T-cell (primary cell): ENCODE data around the gene DAP. TPM values are rescaled to one million over a fixed set of nuclear protein-coding genes. Genes with fewer than 3 reads are reported as not detected.

Source experiments
- ATAC-seq, 4 experiments: fragments of 200-7000 bp in 3 of 4; fragments of 150-1000 bp in 1 of 4; cut with Tn5 transposase; replicated peaks in 1 of 4; 1 replicate in 3 of 4; 2 replicates in 1 of 4; pipeline ENCODE4 v1.10.0; 2021; ENCODE audit warnings: moderate library complexity in 3 of 4, mild to moderate bottlenecking in 2 of 4, moderate number of reproducible peaks in 1 of 4
- CTCF ChIA-PET, 2 donors: fragments of 300-600 bp; sonication (Branson Sonifier 250); formaldehyde crosslinking; loops; one replicate each; lab custom pipeline; 2022; ENCODE audit warnings: antibody characterized with exemption in 2 of 2; lab: Charles Lee
- POLR2A ChIA-PET, 2 donors: fragments of 300-600 bp; sonication (Branson Sonifier 250); formaldehyde crosslinking; loops; one replicate each; lab custom pipeline; 2022; ENCODE audit warnings: antibody characterized with exemption in 2 of 2; lab: Charles Lee
- DNase-seq, 35 experiments: peaks; one replicate each; pipeline versions ENCODE4 v3.0.0 to v3.0.0-alpha.2; 2013 to 2023
- H3K27ac ChIP-seq: one replicate; pipeline ENCODE4 v1.5.1; 2013; ENCODE audit warnings: low read length
- H3K27me3 ChIP-seq, 2 experiments: replicated peaks in 1 of 2; 1 replicate in 1 of 2; 2 replicates in 1 of 2; pipeline versions ENCODE4 v1.6.1 to v1.7.0; 2013; ENCODE audit warnings: low read length in 1 of 2, mixed read lengths in 1 of 2; ENCODE audit not compliant: control insufficient read depth in 2 of 2, insufficient read depth in 2 of 2; ENCODE audit errors: extremely low read depth in 1 of 2
- H3K36me3 ChIP-seq, 2 donors: 1 replicate in 1 of 2; 2 replicates in 1 of 2; pipeline versions ENCODE4 v1.6.1 to v1.7.0; 2013; ENCODE audit warnings: low read length in 1 of 2; ENCODE audit not compliant: control insufficient read depth in 2 of 2, insufficient read depth in 1 of 2; ENCODE audit errors: extremely low read depth in 1 of 2
- H3K4me1 ChIP-seq, 2 experiments: 1 replicate in 1 of 2; 2 replicates in 1 of 2; pipeline versions ENCODE4 v1.6.1 to v1.7.0; 2013; ENCODE audit warnings: low read length in 2 of 2, mixed read lengths in 1 of 2; ENCODE audit not compliant: insufficient read depth in 2 of 2, control insufficient read depth in 1 of 2; ENCODE audit errors: extremely low read depth in 1 of 2
- H3K4me3 ChIP-seq, 2 donors: 1 replicate in 1 of 2; 2 replicates in 1 of 2; pipeline versions ENCODE4 v1.5.1 to v1.7.0; 2013; ENCODE audit warnings: mild to moderate bottlenecking in 2 of 2, low read length in 1 of 2, moderate library complexity in 1 of 2; ENCODE audit not compliant: control insufficient read depth in 1 of 2; ENCODE audit errors: extremely low read depth in 1 of 2
- H3K9me3 ChIP-seq: 2 replicates; pipeline ENCODE4 v1.7.0; 2013
- H3K27ac Mint-ChIP-seq, 2 donors: one replicate each; pipeline ENCODE4 v1.8.0; 2020 to 2021; ENCODE audit warnings: mild to moderate bottlenecking in 2 of 2, mixed read lengths in 2 of 2
- H3K27me3 Mint-ChIP-seq, 2 donors: one replicate each; pipeline ENCODE4 v1.8.0; 2021 to 2022; ENCODE audit warnings: mixed read lengths in 2 of 2
- H3K36me3 Mint-ChIP-seq: one replicate; pipeline ENCODE4 v1.8.0; 2021; ENCODE audit warnings: mixed read lengths
- H3K4me1 Mint-ChIP-seq, 3 donors: one replicate each; pipeline ENCODE4 v1.8.0; 2020 to 2022; ENCODE audit warnings: mixed read lengths in 3 of 3, mild to moderate bottlenecking in 1 of 3
- H3K4me3 Mint-ChIP-seq, 3 donors: one replicate each; pipeline ENCODE4 v1.8.0; 2020 to 2022; ENCODE audit warnings: mild to moderate bottlenecking in 3 of 3, mixed read lengths in 3 of 3, moderate library complexity in 3 of 3
- H3K9me3 Mint-ChIP-seq, 3 donors: one replicate each; pipeline ENCODE4 v1.8.0; 2020 to 2022; ENCODE audit warnings: mixed read lengths in 3 of 3
- WGBS: methylation state at CpG from one replicate; pipeline ENCODE4 v1.1.5; 2013; ENCODE audit warnings: missing lambda C conversion rate; ENCODE audit not compliant: insufficient coverage; 5-methylcytosine and 5-hydroxymethylcytosine counted together
- total RNA-seq, 35 experiments: library from RNA in 6 of 35; stranded (reverse) in 6 of 35; fragments of 120-200 nt in 1 of 35; gene quantifications; one replicate each; pipeline versions ENCODE4 v1.2.1 to v1.2.4 and lab custom pipeline; 2013 to 2026

DAP gene
- total RNA-seq, 5 donors from 2014 or later (not counting 1 experiment from before 2014, with no cell fraction given): 34.1 to 43.7 (median 36.3) TPM

- no peaks in the 10 kb centered on the region for H3K27me3 Mint-ChIP-seq
- ATAC-seq (no peak), DNase-seq (no peak)
- Histone ChIP-seq H3K27me3 (no peaks in the 10 kb centered on the region), H3K4me1 (peaks cover 0 to 10% of the 10 kb centered on the region in 2 experiments), H3K4me3 (no peak overlapping the region), H3K36me3 (peaks cover 13 to 42% of the 10 kb centered on the region in 2 donors), H3K9me3 (no peaks in the 10 kb centered on the region), H3K27ac (no peak overlapping the region)
- POLR2A ChIA-PET: no interaction called here
- WGBS: over 99% methylated on average over 11 of the region's 15 CpGs
- H3K27ac Mint-ChIP-seq: no peak overlapping the region
- no peaks in the 10 kb centered on the region for H3K4me1 Mint-ChIP-seq
- CTCF ChIA-PET: no interaction called here
- H3K4me3 Mint-ChIP-seq: no peak overlapping the region
- H3K36me3 Mint-ChIP-seq: peaks cover 56% of the 10 kb centered on the region
- peaks cover 13 to 16% (median 14%) of the 10 kb centered on the region in 3 donors for H3K9me3 Mint-ChIP-seq
These were observed 81.6 kb downstream of the DAP start for GRCh38 chr5:10679336-10679988.

DNA sequence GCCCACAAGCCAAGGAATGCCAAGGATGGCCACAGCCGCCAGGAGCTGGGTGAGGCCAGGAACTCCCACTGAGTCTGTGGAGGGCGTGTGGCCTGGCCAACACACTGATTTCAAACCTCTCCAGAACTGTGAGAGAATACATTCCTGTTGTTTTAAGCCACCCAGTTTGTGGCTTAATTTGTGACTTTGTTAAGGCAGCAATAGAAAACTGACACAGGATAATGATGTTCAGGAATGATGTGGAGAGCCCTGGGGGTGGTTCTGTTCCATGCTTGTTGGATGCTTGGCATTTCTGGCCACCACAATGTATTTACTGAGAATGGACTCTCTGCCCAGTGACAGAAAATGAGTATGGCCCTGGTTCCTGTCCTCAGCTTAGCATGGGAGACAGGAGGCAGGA is 82.8 kb downstream of the DAP start:
- H3K4me3 Mint-ChIP-seq: no peak overlapping the region
- WGBS: no CpG with 5 or more reads among the region's 2 CpGs
- Histone ChIP-seq H3K36me3 (peaks cover 10 to 39% of the 10 kb centered on the region in 2 donors), H3K4me3 (no peak overlapping the region), H3K4me1 (peaks cover 0 to 10% of the 10 kb centered on the region in 2 experiments), H3K27me3 (no peaks in the 10 kb centered on the region), H3K9me3 (no peaks in the 10 kb centered on the region), H3K27ac (no peak overlapping the region)
- no peaks in the 10 kb centered on the region for H3K27me3 Mint-ChIP-seq
- ChIA-PET CTCF (no interaction called here), POLR2A (no interaction called here)
- DNase-seq (no peak), ATAC-seq (no peak)
- H3K27ac Mint-ChIP-seq: no peak overlapping the region
- peaks cover 13 to 16% (median 14%) of the 10 kb centered on the region in 3 donors for H3K9me3 Mint-ChIP-seq
- H3K4me1 Mint-ChIP-seq: no peaks in the 10 kb centered on the region
- H3K36me3 Mint-ChIP-seq: peaks cover 53% of the 10 kb centered on the region

DNA sequence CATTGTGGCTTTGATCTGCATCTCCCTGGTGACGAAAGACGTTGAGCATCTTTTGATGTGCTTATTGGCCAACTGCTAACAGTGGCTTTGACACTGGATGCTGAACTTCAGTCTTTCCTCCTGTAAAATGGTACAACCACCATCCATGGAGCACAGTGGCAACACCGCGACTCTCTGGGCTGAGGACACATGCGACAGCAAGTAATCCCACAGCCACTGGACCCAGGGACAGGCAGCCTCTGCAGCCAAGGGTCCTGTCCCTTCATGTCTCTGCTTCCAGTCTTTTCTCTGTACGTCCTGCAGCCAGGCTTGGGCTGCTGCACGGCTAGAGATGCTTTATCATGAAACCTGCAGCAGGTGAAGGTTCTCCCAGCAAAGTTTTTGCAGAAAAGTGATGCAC is 83.5 kb downstream of the DAP start:
- 100% methylated on average over 5 of the region's 7 CpGs for whole genome bisulfite sequencing
- Mint-ChIP-seq H3K4me1 (no peaks in the 10 kb centered on the region), H3K36me3 (peaks cover 46% of the 10 kb centered on the region), H3K9me3 (peaks cover 13 to 16% (median 14%) of the 10 kb centered on the region in 3 donors), H3K4me3 (no peak overlapping the region), H3K27me3 (no peaks in the 10 kb centered on the region), H3K27ac (no peak overlapping the region)
- ChIA-PET POLR2A (no interaction called here), CTCF (no interaction called here)
- ATAC-seq (no peak), DNase-seq (no peak)
- Histone ChIP-seq H3K36me3 (peaks cover 10 to 32% of the 10 kb centered on the region in 2 donors), H3K9me3 (no peaks in the 10 kb centered on the region), H3K4me1 (peaks cover 0 to 10% of the 10 kb centered on the region in 2 experiments), H3K27me3 (no peaks in the 10 kb centered on the region), H3K4me3 (no peak overlapping the region), H3K27ac (no peak overlapping the region)

DNA sequence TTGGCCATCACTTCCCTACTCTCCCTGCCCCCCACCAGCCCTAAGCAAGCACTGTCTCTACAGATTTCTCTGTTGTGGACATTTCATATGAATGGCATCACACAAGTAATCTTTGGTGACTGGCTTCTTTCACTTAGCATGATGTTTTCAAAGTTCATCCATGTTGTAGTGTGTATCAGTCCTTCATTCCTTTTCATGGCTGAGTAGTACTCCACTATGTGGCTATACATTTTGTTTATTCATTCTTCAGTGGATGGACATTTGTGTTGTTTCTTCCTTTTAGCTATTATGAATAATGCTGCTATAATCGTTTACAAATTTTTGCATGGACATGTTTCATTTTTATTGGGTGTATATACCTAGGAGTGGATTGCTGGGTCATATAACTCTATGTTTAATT is 84.1 kb downstream of the DAP start:
- no peaks in the 10 kb centered on the region for H3K4me1 Mint-ChIP-seq
- CTCF ChIA-PET: no interaction called here
- POLR2A ChIA-PET: no interaction called here
- DNase-seq (no peak), ATAC-seq (no peak)
- H3K36me3 Mint-ChIP-seq: peaks cover 40% of the 10 kb centered on the region
- no peak overlapping the region for H3K4me3 Mint-ChIP-seq
- Histone ChIP-seq H3K9me3 (no peaks in the 10 kb centered on the region), H3K27me3 (no peaks in the 10 kb centered on the region), H3K4me1 (peaks cover 0 to 5% of the 10 kb centered on the region in 2 experiments), H3K27ac (no peak overlapping the region), H3K4me3 (no peak overlapping the region), H3K36me3 (peaks cover 10 to 27% of the 10 kb centered on the region in 2 donors)
- WGBS: no CpG with 5 or more reads among the region's 1 CpG
- H3K27me3 Mint-ChIP-seq: no peaks in the 10 kb centered on the region
- peaks cover 13 to 16% (median 14%) of the 10 kb centered on the region in 3 donors for H3K9me3 Mint-ChIP-seq
- no peak overlapping the region for H3K27ac Mint-ChIP-seq

DNA sequence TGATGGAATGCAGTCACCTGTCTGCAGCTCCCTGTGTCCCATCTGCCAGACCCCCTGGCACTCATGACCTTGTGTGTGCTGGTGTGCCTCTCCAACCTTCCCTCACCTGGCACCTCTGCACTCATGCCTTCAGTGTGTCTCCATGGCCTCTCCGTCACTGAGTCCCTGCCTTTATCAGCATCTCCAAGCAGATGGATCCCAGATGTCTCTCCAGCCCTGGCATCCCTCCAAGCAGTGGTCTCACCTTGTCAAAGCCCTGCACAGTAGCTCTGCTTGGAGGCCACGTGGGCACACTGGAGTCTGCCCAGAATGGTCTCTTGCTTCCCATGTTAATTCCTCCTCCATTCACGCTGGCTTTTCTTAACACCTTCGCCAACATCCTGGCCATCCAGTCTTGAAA is 84.8 kb downstream of the DAP start:
- Histone ChIP-seq H3K27ac (no peak overlapping the region), H3K4me3 (no peak overlapping the region), H3K36me3 (peaks cover 7 to 26% of the 10 kb centered on the region in 2 donors), H3K27me3 (no peaks in the 10 kb centered on the region), H3K9me3 (no peaks in the 10 kb centered on the region), H3K4me1 (no peaks in the 10 kb centered on the region)
- ChIA-PET POLR2A (no interaction called here), CTCF (no interaction called here)
- Mint-ChIP-seq H3K27ac (no peak overlapping the region), H3K4me1 (no peaks in the 10 kb centered on the region), H3K9me3 (peaks cover 13 to 16% (median 14%) of the 10 kb centered on the region in 3 donors), H3K27me3 (no peaks in the 10 kb centered on the region), H3K4me3 (no peak overlapping the region), H3K36me3 (peaks cover 40% of the 10 kb centered on the region)
- DNase-seq (no peak), ATAC-seq (no peak)
- 76% methylated on average over 2 of the region's 4 CpGs for WGBS

DNA sequence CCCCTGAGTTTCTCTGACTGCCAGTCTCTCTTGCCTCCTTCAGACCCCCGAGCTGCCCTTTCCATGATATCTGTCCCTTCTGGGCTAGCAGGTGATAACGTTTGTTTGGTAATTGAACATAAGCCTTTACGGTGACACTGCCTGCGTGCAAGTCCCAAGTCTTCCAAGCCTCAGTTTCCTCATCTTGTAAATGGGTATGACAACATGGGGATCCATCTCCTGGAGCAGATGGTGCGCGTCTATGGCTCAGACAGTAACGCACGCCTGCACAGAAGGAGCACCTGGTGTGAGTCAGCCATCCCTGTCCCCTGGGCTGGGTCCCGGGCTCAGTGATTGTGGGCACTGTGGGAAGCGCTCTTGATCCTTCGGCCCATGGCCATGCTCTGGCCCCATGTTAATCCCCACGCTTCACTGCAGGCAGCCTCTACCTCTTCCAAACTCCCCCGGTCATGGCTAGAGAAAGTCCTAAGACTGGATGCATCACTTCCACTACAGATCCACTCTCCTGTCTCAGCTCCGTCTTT is 85.8 kb downstream of the DAP start:
- 92% methylated on average over 13 of the region's 14 CpGs for WGBS
- no peaks in the 10 kb centered on the region for H3K4me1 Mint-ChIP-seq
- POLR2A ChIA-PET: no interaction called here
- H3K4me1 ChIP-seq: no peaks in the 10 kb centered on the region
- CTCF ChIA-PET: no interaction called here
- no peak overlapping the region for H3K27ac Mint-ChIP-seq
- H3K4me3 Mint-ChIP-seq: no peak overlapping the region
- peaks cover 32% of the 10 kb centered on the region for H3K36me3 Mint-ChIP-seq
- no peaks in the 10 kb centered on the region for H3K9me3 ChIP-seq
- DNase-seq (no peak), ATAC-seq (no peak)
- H3K27ac ChIP-seq: no peak overlapping the region
- no peaks in the 10 kb centered on the region for H3K27me3 ChIP-seq
- no peak overlapping the region for H3K4me3 ChIP-seq
- H3K27me3 Mint-ChIP-seq: no peaks in the 10 kb centered on the region
- H3K9me3 Mint-ChIP-seq: peaks cover 13 to 16% (median 14%) of the 10 kb centered on the region in 3 donors
- H3K36me3 ChIP-seq: peaks cover under 1 to 18% of the 10 kb centered on the region in 2 donors
